ENCODE measurements around the gene PPP1R3A. TPM values are rescaled to one million over a fixed set of nuclear protein-coding genes. Genes with fewer than 3 reads are reported as not detected.

PPP1R3A gene
- total RNA-seq, 1 donor from 2014 or later, result 74.8 TPM

DNA sequence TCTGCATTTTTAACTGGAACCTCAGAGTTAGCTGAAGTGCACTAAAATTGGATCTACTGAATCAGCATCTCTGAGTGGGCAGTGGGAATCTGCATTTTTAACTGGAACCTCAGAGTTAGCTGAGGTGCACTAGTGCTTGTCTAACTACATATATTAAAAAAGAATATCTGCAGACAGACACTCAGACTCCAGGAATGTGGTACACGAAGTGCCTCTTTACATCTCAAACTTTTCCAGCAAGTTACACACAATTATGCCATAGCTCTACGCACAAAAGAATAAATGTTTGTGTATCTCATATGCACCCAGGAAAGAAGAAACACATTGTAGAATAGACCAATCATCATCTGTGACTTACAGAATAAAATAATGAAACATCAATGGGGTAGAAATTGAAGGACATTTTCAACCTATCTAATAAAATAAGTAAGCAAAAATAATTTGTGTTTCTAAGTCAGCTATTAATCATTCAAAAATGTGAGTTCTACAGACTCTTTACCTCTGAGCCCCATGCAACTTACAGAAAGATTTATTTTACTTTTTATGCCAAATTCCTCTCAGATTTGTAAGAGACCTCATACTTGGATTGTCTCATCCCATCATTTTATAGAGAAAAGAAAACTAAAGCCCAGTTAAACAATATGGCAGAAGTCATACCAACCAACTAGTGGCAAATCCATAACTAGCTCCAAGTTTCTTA lies 28.3 kb downstream of the PPP1R3A start:
- DNase-seq (ENCODE audit: low spot score), result no peak
- intact Hi-C loops (cut with DNase I), result no loop called here

DNA sequence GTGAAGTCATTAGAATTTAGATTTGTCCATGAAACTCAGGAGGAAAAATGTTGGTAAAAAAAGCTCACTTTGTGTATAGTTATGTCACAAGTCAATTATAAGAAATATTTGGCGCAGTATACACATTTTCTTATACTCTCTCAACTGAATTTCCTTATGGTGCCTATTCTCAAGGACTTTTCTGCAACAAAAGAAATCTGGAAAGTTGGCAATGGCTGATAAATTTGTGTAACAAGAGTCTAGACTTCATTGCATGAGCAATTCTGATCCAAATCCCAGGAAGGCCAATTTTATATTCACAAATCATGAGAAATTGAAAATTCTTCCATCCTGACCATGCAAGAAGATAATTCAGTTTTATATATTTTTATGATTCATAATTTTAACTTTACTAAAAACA lies 35.7 kb downstream of the PPP1R3A start:
- intact Hi-C loops (cut with DNase I), result no loop called here

DNA sequence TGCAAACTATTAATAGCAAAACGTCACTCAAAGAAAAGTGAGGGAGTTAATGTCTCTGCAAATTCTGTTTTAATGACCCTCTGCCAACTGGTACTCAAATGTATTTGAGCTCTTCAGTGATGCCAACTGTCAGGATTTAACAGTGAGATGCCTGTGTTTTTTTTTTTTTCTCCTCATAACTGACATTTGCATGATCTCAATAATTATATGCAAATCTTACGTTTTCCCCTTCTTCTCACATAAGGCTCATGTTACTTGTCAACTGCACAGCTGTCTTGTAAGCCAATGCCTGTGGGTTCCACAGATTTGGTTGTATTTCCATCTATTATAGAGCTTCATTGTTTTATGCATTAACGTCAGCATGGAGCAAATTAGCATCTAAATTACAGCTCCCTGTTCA lies 38.2 kb downstream of the PPP1R3A start:
- DNase-seq (ENCODE audit: low spot score), result no peak
- intact Hi-C loops (cut with DNase I), result no loop called here

More for the DNA sequence above, 35.7 kb downstream of the PPP1R3A start:
- no peak for DNase-seq (ENCODE audit: low spot score)

DNA sequence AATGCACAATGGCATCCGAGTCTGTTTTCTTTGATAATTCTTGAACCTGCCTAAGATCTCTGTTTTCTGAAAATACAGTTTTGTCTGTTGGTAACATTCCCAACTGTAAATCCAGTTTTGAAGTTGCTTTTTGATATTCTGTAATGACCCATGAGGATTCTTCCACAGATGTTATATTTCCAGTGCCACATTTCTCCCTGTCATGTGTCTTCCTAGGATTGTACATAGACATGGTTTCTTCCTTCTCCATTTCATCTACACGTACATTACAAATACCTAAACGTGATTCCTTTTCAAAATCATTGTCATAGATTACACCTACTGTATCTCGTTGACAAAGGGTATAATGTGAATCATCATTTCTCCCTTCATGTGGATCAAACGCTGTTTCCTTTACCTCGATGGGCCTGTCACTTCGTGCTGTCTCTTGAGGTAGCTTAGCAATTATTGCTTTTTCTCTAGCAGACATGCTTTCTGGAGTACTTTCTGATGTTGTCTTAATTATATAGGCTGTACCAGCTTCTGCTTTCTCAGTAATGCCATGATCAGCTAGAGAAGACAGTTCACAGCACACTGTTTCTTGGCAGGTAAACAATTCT lies 40.3 kb downstream of the PPP1R3A start:
- DNase-seq (ENCODE audit: low spot score), result no peak
- intact Hi-C loops (cut with DNase I), result loop anchor here (10.0 kb wide), 1 partner anchor 56 kb away; no protein-coding TSS in a partner anchor

DNA sequence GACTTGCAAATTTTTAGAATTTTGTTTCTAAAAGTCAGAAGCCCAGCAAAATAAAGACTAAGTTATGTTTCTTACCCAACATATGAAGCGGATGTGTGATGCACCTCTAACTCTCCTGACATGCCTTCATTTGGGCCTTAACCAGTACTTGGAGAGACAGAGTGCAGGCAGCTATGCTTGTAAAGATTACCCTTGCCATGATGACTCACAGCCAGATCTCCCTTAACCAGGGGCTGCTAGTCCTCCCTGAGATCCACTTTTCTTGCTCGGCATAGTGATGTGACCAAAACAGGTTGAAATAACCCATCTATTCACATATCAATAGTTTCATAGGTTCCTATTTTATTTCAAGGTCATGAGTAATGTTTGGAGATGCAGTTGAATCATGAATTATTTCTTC lies 43.6 kb downstream of the PPP1R3A start:
- DNase-seq (ENCODE audit: low spot score), result no peak
- intact Hi-C loops (cut with DNase I), result loop anchor here (10.0 kb wide), 1 partner anchor 60 kb away; no protein-coding TSS in a partner anchor

DNA sequence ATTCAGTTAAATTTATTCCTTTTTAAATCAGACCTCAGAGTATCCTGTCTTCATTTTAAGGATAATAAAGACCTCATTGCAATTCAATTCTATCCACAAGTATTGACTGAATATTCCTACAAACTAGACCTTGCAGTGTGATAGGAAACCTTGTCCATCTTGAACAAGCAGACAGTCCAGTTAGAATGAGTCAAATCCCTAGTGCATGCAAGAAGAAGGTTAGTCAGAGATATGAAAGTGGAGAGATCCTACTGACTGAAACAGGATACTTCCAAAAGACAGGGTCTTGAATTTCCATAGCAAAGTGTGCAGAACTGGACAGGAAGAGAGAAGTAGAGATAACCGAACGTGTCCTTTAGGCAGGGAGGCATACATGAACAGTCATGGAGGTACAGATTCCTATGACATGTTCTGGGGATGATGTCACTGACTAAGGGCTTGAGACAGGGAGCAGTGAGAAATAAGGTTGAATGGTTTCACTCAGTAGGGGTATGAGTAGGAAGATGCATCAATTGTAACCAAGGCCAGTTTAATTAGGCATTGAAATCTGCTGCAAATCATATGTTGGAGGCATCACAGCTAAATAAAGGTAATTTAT lies 45.2 kb downstream of the PPP1R3A start:
- intact Hi-C loops (cut with DNase I), result loop anchor here (10.0 kb wide), 1 partner anchor 61 kb away; no protein-coding TSS in a partner anchor
- DNase-seq (ENCODE audit: low spot score), result no peak

DNA sequence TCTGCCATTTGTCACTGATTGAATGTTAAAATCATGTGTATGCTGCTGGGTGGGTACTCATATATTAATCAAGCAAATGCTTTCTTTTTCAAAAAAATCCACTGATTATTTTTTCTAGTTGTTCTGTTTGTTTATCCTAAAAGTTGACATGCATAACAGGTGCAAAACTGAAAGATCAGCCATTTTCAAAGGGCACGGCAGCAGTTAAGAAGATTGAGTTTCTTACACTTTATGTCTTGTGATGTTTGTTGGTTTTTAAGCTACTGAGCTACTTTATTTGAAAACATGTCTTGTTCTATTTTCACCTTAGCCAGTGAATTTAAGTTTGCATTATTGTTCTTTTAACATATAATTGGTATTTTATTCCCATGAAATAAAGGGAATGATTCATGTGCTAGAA lies 45.8 kb downstream of the PPP1R3A start:
- DNase-seq (ENCODE audit: low spot score), result no peak
- intact Hi-C loops (cut with DNase I), result loop anchor here (10.0 kb wide), 1 partner anchor 62 kb away; no protein-coding TSS in a partner anchor

DNA sequence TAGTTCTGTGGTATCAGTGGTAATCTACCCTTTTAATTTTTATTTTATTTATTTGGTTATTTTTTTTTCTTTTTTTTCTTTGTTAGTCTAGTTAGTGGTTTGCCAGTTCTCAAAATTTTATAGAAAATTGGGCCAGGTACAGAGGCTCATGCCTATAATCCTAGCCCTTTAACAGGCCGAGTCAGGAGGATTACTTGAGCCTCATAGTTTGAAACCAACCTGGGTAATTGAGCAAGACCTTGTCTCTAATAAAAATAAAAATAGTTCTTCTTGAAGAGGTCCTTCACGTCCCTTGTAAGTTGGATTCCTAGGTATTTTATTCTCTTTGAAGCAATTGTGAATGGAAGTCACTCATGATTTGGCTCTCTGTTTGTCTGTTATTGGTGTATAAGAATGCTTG lies 51.5 kb downstream of the PPP1R3A start:
- intact Hi-C loops (cut with DNase I), result no loop called here
- DNase-seq (ENCODE audit: low spot score), result no peak

DNA sequence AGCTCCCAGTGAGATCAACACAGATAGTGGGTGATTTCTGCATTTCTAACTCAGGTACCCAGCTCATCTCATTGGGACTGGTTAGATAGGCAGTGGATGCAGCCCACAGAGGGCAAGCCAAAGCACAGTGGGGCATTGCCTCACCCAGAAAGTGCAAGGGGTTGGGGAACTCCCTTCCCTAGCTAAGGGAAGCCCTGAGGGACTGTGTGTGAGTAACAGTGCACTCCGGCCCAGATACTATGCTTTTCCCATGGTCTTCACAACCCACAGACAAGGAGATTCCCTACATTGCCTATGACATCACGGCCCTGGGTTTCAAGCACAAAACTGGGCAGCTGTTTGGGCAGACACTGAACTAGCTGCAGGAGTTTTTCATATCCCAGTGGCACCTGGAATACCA lies 62.8 kb downstream of the PPP1R3A start:
- intact Hi-C loops (cut with DNase I), result no loop called here
- DNase-seq (ENCODE audit: low spot score), result no peak

DNA sequence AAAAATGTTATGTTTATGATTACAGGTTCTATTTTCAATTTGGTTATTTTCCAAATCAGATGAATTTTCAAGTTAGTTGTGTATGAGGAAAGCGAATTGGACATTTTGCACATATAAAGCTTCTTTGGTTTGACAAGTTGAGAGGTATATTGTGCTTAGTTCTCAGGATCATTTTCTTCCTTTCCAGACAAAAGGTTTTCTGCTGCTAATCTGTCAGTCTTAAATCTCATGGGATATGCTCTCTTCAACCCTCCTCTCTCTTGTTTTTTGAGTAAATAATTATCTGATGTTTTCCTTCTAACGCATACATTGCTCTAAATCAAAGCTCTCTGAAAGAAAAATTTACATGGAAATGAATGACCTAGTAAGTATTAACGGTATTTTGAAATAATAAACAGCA lies 77.9 kb downstream of the PPP1R3A start:
- intact Hi-C loops (cut with DNase I), result no loop called here
- DNase-seq (ENCODE audit: low spot score), result no peak

DNA sequence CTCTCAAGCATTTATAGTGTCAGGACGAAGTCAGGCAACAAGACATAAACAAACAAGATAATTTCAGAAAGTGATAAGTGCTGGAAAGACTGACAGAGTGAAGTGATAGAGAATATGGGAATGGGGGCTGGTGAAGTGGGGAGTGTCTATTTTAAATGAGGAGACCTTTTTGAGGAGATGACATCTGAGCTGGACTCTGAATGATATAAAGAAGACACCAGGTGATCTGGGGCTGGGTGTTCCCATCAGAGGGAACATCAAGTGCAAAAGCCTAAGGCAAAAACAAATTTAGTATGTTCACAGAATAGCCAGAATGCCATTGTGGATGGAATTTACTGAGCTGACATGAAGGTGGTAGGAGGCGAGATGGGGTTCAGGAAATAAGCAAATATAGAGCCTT lies 83.4 kb downstream of the PPP1R3A start:
- intact Hi-C loops (cut with DNase I), result no loop called here
- DNase-seq (ENCODE audit: low spot score), result no peak

DNA sequence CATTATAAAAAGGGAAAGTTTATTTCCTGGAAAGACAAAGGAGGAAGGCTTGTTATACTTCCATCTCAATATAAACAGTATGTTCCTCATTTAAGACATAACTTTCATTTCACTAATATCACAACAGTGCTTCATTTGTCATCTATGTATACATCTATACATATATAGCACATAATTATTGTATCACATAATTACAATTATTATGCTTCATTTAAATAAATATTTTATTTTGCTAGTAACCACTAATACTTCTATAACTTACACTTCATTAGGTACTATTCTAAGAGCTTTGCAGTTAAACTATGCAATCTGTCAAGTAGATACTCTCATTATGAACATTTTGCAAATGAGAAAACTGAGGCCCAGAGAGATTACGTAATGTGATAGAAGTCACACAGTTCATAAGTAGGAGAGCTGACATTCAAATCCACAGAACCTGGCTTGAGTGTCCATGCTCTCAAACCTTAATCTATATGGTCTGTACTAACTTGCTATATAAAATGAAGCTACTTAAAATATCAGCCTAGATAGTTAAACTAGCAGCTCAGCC lies 86.5 kb downstream of the PPP1R3A start:
- intact Hi-C loops (cut with DNase I), result no loop called here
- no peak for DNase-seq (ENCODE audit: low spot score)

DNA sequence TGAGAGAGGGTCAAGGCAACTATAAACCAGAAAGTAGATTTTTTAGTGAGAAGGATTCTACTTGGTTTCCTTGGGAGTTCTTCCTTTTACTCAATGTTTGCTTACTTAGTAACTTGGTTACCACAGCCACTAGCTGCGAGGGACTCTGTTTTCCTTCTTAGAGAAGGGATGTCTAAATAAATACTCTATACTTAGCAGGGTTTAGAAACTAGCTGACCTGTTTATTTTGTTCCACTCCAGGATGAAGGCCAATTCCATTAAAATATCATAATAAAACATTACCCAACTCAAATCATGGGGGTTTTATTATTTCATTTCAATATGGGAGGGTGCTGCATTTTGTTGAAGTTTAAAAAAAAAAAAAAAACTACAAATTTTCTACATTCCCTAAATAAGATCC lies 87.3 kb downstream of the PPP1R3A start:
- DNase-seq (ENCODE audit: low spot score), result no peak
- intact Hi-C loops (cut with DNase I), result no loop called here

DNA sequence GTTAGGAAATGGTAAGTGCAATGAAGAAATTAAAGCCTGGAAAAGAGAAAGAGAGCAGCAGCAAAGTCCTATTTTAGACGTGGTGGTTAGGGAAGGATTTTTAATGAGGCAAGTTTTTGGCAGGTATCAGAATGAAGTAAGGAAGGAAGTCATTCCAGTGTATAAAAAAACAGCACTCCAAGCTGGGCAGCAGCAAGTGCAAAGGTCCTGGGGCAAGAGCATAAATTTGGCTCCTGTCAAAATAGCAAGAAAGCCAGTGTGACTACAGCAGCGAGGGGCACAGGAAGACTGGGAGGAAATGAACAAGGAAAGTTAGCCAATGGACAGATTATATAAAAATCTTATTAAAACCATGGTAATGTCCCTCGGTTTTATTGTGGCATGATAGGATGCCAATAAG lies 90.2 kb downstream of the PPP1R3A start:
- no peak for DNase-seq (ENCODE audit: low spot score)
- intact Hi-C loops (cut with DNase I), result no loop called here
